Effector memory CD8-positive, alpha-beta T cell (primary cell): Measurements from ENCODE around the gene FRMD8.
A peak's percentile ranks its signal among the peaks of the same experiment; 100 is the strongest.
"Not testable (repeated sequence)": the region's sequence is repeated elsewhere in the genome, so short reads cannot be mapped to it uniquely, and the experiment has no call there.

ENCODE experiments used
- ATAC-seq: fragments of 150-1000 bp; cut with Tn5 transposase; replicated peaks from 2 replicates; pipeline ENCODE4 v1.10.0; 2021; ENCODE audit warnings: mild to moderate bottlenecking, moderate library complexity
- DNase-seq, 3 experiments: peaks; one replicate each; pipeline ENCODE4 v3.0.0; 2021
- H3K27ac Mint-ChIP-seq, 2 donors: one replicate each; pipeline ENCODE4 v1.8.0; 2022; ENCODE audit warnings: mild to moderate bottlenecking in 2 of 2, mixed read lengths in 2 of 2, moderate library complexity in 2 of 2
- H3K27me3 Mint-ChIP-seq, 2 donors: one replicate each; pipeline ENCODE4 v1.8.0; 2022; ENCODE audit warnings: mixed read lengths in 2 of 2
- H3K36me3 Mint-ChIP-seq: one replicate; pipeline ENCODE4 v1.8.0; 2022; ENCODE audit warnings: mild to moderate bottlenecking, moderate library complexity, mixed read lengths; ENCODE audit not compliant: insufficient read depth
- H3K4me1 Mint-ChIP-seq, 2 donors: one replicate each; pipeline ENCODE4 v1.8.0; 2022; ENCODE audit warnings: low read depth in 2 of 2, mixed read lengths in 2 of 2
- H3K4me3 Mint-ChIP-seq, 2 donors: one replicate each; pipeline ENCODE4 v1.8.0; 2022; ENCODE audit warnings: mild to moderate bottlenecking in 2 of 2, mixed read lengths in 2 of 2, moderate library complexity in 2 of 2
- H3K9me3 Mint-ChIP-seq, 2 donors: one replicate each; pipeline ENCODE4 v1.8.0; 2022; ENCODE audit warnings: mixed read lengths in 2 of 2

Gene FRMD8

DNA sequence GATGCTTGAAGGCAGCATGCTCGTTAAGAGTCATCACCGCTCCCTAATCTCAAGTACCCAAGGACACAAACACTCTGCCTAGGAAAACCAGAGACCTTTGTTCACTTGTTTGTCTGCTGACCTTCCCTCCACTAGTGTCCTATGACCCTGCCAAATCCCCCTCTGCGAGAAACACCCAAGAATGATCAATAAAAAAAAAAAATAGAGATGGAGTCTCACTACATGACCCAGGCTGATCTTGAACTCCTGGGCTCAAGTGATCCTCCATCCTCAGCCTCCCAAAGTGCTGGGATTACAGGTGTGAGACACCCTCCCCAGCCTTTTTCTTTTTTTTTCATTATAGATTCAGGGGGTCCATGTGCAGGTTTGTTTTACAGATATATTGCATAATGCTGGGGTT lies 65.8 kb downstream of the FRMD8 start:
- Mint-ChIP-seq H3K27ac (peak overlapping the region in 1 of 2 donors; percentile 23), H3K36me3 (peaks cover 14% of the 10 kb centered on the region), H3K4me1 (peaks cover 10 to 24% of the 10 kb centered on the region in 2 donors)
- H3K4me3 Mint-ChIP-seq, DNase-seq, H3K27me3 Mint-ChIP-seq, ATAC-seq, H3K9me3 Mint-ChIP-seq: not testable (repeated sequence)

GRCh38 chr11:65452806-65453490 lies 66.5 kb downstream of the FRMD8 start:
- Mint-ChIP-seq H3K4me3 (peak overlapping the region in 1 of 2 donors; percentile 91), H3K9me3 (no peaks in the 10 kb centered on the region), H3K36me3 (peaks cover 14% of the 10 kb centered on the region), H3K4me1 (peaks cover 10 to 24% of the 10 kb centered on the region in 2 donors), H3K27me3 (no peaks in the 10 kb centered on the region), H3K27ac (peak overlapping the region in 1 of 2 donors; percentile 23)
- ATAC-seq (no peak), DNase-seq (no peak)

DNA sequence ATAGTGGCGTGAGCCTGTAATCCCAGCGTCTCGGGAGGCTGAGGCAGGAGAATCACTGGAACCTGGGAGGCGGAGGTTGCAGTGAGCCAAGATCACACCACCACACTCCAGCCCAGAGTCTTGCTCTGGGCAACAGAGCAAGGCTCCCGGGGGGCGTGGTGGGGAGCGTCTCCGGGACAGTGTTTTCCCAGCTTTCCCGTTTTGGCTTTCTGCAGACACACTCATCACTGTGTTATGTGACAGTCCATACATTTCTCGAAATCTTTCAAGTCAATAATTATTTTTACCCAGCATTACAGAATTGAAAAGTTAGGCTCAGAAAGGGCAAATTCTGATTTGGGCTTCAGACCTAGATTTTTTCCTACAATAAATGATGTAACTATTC lies 67.9 kb downstream of the FRMD8 start:
- Mint-ChIP-seq H3K4me1 (peaks cover 10 to 13% of the 10 kb centered on the region in 2 donors), H3K36me3 (peaks cover 14% of the 10 kb centered on the region), H3K4me3 (peak overlapping the region; percentile 91 to 94), H3K27ac (peak overlapping the region; percentile 88 to 91), H3K27me3 (no peaks in the 10 kb centered on the region), H3K9me3 (no peaks in the 10 kb centered on the region)
- ATAC-seq = no peak
- no peak for DNase-seq

- peak; percentile 92 for ATAC-seq
- H3K4me3 Mint-ChIP-seq = peak overlapping the region; percentile 91 to 94
- H3K27ac Mint-ChIP-seq = peak overlapping the region; percentile 88 to 91
- no peaks in the 10 kb centered on the region for H3K9me3 Mint-ChIP-seq
- H3K4me1 Mint-ChIP-seq = peaks cover 10 to 13% of the 10 kb centered on the region in 2 donors
- H3K27me3 Mint-ChIP-seq = no peaks in the 10 kb centered on the region
- DNase-seq = peak; percentile 50 to 63 (median 63)
- H3K36me3 Mint-ChIP-seq = peaks cover 12% of the 10 kb centered on the region
Observed at GRCh38 chr11:65454696-65455456, 68.4 kb downstream of the FRMD8 start.

DNA sequence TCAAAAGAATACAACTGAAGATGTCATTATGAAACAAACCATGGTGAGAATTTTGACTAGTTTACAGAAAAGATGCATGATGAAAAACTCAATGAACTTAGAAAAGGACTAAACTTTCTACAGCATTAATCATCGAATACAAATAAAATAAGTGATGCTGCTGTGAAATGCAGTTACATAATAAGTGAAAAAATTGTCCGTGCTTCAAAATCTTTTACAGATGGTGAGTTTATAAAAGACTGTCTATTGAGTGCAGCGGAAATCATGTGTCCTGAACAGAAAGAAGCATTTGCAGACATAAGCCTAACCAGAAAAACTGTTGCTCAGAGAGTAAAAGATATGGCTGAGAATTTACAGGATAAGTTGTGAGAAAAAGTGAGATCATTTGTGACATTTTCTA lies 70.0 kb downstream of the FRMD8 start:
- H3K36me3 Mint-ChIP-seq = peaks cover 11% of the 10 kb centered on the region
- H3K4me1 Mint-ChIP-seq = peaks cover 10 to 13% of the 10 kb centered on the region in 2 donors
- H3K9me3 Mint-ChIP-seq = no peaks in the 10 kb centered on the region
- no peak overlapping the region for H3K27ac Mint-ChIP-seq
- H3K4me3 Mint-ChIP-seq = peak overlapping the region; percentile 29 to 42
- no peaks in the 10 kb centered on the region for H3K27me3 Mint-ChIP-seq
- ATAC-seq (no peak), DNase-seq (no peak)

DNA sequence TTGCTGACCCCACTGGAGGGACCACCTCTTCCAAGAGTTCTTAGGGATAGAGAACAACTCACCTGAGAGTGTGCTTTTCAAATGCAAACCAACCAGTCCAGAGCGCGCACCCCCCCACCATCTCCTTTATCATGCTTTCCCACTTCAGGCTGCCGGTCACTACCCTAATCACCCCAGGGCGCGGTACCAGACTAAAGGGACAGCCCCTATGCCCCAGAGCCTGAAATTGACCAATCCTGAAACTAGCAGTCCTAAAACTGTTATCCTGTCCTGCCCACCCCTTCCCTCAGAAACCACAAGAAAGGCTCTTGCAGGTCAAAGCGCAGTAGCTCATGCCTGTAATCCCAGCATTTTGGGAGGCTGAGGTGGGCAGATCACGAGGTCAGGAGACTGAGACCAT lies 73.1 kb downstream of the FRMD8 start:
- no peak for ATAC-seq
- DNase-seq = no peak
- Mint-ChIP-seq H3K9me3 (no peaks in the 10 kb centered on the region), H3K36me3 (peaks cover 6% of the 10 kb centered on the region), H3K4me1 (peaks cover 10% of the 10 kb centered on the region in 2 donors), H3K27ac (no peak overlapping the region), H3K4me3 (no peak overlapping the region), H3K27me3 (no peaks in the 10 kb centered on the region)
